ENCODE measurements around the gene FAU.

DNA sequence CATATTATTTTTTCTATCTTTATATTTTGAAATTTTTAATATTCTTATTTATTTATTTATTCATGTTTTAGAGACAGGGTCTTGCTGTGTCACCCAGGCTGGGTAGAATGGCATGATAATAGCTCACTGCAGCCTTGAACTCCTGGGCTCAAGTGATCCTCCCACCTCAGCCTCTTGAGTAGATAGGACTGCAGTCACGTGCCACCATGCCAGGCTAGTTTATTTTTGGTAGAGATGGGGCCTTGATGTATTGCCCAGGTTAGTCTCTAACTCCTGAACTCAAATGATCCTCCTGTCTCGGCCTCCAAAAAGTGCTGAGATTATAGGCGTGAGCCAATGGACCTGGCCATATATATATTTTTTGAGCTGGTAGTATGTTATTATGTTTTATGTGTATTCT is 45.7 kb upstream of the FAU start:
- TF ChIP-seq ZNF214 (tag by site-specific recombination; IDR thresholded peaks at IDR 0.05; ENCODE audit: borderline replicate concordance): no peak
- TF ChIP-seq, protein P1, sequence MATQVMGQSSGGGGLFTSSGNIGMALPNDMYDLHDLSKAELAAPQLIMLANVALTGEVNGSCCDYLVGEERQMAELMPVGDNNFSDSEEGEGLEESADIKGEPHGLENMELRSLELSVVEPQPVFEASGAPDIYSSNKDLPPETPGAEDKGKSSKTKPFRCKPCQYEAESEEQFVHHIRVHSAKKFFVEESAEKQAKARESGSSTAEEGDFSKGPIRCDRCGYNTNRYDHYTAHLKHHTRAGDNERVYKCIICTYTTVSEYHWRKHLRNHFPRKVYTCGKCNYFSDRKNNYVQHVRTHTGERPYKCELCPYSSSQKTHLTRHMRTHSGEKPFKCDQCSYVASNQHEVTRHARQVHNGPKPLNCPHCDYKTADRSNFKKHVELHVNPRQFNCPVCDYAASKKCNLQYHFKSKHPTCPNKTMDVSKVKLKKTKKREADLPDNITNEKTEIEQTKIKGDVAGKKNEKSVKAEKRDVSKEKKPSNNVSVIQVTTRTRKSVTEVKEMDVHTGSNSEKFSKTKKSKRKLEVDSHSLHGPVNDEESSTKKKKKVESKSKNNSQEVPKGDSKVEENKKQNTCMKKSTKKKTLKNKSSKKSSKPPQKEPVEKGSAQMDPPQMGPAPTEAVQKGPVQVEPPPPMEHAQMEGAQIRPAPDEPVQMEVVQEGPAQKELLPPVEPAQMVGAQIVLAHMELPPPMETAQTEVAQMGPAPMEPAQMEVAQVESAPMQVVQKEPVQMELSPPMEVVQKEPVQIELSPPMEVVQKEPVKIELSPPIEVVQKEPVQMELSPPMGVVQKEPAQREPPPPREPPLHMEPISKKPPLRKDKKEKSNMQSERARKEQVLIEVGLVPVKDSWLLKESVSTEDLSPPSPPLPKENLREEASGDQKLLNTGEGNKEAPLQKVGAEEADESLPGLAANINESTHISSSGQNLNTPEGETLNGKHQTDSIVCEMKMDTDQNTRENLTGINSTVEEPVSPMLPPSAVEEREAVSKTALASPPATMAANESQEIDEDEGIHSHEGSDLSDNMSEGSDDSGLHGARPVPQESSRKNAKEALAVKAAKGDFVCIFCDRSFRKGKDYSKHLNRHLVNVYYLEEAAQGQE (tag by site-specific recombination; IDR thresholded peaks at IDR 0.05): no peak
- TF ChIP-seq, protein P2, sequence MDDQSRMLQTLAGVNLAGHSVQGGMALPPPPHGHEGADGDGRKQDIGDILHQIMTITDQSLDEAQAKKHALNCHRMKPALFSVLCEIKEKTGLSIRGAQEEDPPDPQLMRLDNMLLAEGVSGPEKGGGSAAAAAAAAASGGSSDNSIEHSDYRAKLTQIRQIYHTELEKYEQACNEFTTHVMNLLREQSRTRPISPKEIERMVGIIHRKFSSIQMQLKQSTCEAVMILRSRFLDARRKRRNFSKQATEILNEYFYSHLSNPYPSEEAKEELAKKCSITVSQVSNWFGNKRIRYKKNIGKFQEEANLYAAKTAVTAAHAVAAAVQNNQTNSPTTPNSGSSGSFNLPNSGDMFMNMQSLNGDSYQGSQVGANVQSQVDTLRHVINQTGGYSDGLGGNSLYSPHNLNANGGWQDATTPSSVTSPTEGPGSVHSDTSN (CRISPR knock-in tag; IDR thresholded peaks at IDR 0.05): no peak
- TF ChIP-seq, protein P3, sequence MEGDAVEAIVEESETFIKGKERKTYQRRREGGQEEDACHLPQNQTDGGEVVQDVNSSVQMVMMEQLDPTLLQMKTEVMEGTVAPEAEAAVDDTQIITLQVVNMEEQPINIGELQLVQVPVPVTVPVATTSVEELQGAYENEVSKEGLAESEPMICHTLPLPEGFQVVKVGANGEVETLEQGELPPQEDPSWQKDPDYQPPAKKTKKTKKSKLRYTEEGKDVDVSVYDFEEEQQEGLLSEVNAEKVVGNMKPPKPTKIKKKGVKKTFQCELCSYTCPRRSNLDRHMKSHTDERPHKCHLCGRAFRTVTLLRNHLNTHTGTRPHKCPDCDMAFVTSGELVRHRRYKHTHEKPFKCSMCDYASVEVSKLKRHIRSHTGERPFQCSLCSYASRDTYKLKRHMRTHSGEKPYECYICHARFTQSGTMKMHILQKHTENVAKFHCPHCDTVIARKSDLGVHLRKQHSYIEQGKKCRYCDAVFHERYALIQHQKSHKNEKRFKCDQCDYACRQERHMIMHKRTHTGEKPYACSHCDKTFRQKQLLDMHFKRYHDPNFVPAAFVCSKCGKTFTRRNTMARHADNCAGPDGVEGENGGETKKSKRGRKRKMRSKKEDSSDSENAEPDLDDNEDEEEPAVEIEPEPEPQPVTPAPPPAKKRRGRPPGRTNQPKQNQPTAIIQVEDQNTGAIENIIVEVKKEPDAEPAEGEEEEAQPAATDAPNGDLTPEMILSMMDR (tag by site-specific recombination; IDR thresholded peaks at IDR 0.05): no peak
- TF ChIP-seq, protein P4, sequence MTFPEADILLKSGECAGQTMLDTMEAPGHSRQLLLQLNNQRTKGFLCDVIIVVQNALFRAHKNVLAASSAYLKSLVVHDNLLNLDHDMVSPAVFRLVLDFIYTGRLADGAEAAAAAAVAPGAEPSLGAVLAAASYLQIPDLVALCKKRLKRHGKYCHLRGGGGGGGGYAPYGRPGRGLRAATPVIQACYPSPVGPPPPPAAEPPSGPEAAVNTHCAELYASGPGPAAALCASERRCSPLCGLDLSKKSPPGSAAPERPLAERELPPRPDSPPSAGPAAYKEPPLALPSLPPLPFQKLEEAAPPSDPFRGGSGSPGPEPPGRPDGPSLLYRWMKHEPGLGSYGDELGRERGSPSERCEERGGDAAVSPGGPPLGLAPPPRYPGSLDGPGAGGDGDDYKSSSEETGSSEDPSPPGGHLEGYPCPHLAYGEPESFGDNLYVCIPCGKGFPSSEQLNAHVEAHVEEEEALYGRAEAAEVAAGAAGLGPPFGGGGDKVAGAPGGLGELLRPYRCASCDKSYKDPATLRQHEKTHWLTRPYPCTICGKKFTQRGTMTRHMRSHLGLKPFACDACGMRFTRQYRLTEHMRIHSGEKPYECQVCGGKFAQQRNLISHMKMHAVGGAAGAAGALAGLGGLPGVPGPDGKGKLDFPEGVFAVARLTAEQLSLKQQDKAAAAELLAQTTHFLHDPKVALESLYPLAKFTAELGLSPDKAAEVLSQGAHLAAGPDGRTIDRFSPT (tag by site-specific recombination; IDR thresholded peaks at IDR 0.05): no peak
- TF ChIP-seq ZNF501 (tag by site-specific recombination; IDR thresholded peaks at IDR 0.05): no peak
- no peak for TF ChIP-seq ZNF274 (IDR thresholded peaks at IDR 0.05; ENCODE audit: low read length)
- TF ChIP-seq ZNF274 (tag by site-specific recombination; IDR thresholded peaks at IDR 0.05; ENCODE audit: borderline replicate concordance): no peak
- TF ChIP-seq BCL11A (tag by site-specific recombination; IDR thresholded peaks at IDR 0.05; ENCODE audit: low read depth): no peak
- no peak for TF ChIP-seq ZBTB7A (tag by site-specific recombination; IDR thresholded peaks at IDR 0.05; ENCODE audit: low read depth)

Data from HEK293 (cell line).